22Rv1 (cell line): ENCODE results near the gene RASL10A.
A peak's percentile ranks its signal among the peaks of the same experiment; 100 is the strongest.
"Not testable (repeated sequence)": the region's sequence is repeated elsewhere in the genome, so short reads cannot be mapped to it uniquely, and the experiment has no call there.

ENCODE experiments used
- H3K27ac ChIP-seq: fragments of 450-650 bp; 2 replicates; pipeline ENCODE4 v1.5.1; 2017
- CTCF ChIP-seq: fragments of 450-650 bp; IDR thresholded peaks from 2 replicates; pipeline ENCODE4 v1.5.1; 2017; ENCODE audit warnings: mild to moderate bottlenecking
- ZFX ChIP-seq: fragments of 450-650 bp; IDR thresholded peaks from 2 replicates; pipeline ENCODE4 v1.6.1; 2017; ENCODE audit warnings: antibody characterized with exemption, borderline replicate concordance

Gene RASL10A

GRCh38 chr22:29315286-29316140, at the start of gene RASL10A:
Gene RASL10A, minus strand, starts transcription at chr22:29315697. Its CDS starts 451 bp downstream, at chr22:29315246.
- no peak for TF ChIP-seq CTCF
- no peak for TF ChIP-seq ZFX
- H3K27ac ChIP-seq, result no peak within 1 kb of the TSS

- H3K27ac ChIP-seq, result no peak overlapping the region
- TF ChIP-seq ZFX (no peak), CTCF (peak; percentile 33; the same call in 1 of the 2 replicates)
These were observed 44.0 kb upstream of the RASL10A start for GRCh38 chr22:29359469-29359868.

GRCh38 chr22:29357193-29357890, 41.8 kb upstream of the RASL10A start:
- H3K27ac ChIP-seq, result not testable (repeated sequence)

GRCh38 chr22:29353860-29354259, 38.4 kb upstream of the RASL10A start:
- no peak overlapping the region for H3K27ac ChIP-seq
- TF ChIP-seq ZFX (no peak), CTCF (no peak)

- no peak overlapping the region for H3K27ac ChIP-seq
- no peak for TF ChIP-seq ZFX
- TF ChIP-seq CTCF, result no peak
These were observed 37.8 kb upstream of the RASL10A start for GRCh38 chr22:29353286-29353685.

- no peak for TF ChIP-seq ZFX
- TF ChIP-seq CTCF, result no peak
- no peak overlapping the region for H3K27ac ChIP-seq
These were observed 37.3 kb upstream of the RASL10A start for GRCh38 chr22:29352778-29353177.

GRCh38 chr22:29351891-29352290, 36.4 kb upstream of the RASL10A start:
- H3K27ac ChIP-seq, result no peak overlapping the region
- TF ChIP-seq CTCF, result no peak
